Spleen (tissue), 7 donors: Measurements from ENCODE around the gene HDAC8.

ENCODE experiments used
- CTCF ChIP-seq, 11 experiments: fragments of 200-600 bp in 7 of 11; fragments of 450-650 bp in 4 of 11; sonication (generic) in 4 of 11; IDR thresholded peaks in 8 of 11; conservative IDR thresholded peaks in 3 of 11; 1 replicate in 7 of 11; 2 replicates in 4 of 11; pipeline versions ENCODE4 v1.4.0 to v1.8.0; 2016 to 2021; ENCODE audit warnings: antibody characterized with exemption in 11 of 11, inconsistent platforms in 4 of 11, mild to moderate bottlenecking in 1 of 11
- POLR2A ChIP-seq, 3 donors: fragments of 450-650 bp; IDR thresholded peaks; one replicate each; pipeline ENCODE4 v1.5.1; 2017; ENCODE audit warnings: antibody characterized with exemption in 3 of 3, mild to moderate bottlenecking in 1 of 3
- donor health status: DM: no; HTN: no; CAD: no; lungs with moderate emphysema.
- donor health status: DM: no; HTN: no; CAD: no.
- donor health status: DM: no; HTN: no; CAD: no.

DNA sequence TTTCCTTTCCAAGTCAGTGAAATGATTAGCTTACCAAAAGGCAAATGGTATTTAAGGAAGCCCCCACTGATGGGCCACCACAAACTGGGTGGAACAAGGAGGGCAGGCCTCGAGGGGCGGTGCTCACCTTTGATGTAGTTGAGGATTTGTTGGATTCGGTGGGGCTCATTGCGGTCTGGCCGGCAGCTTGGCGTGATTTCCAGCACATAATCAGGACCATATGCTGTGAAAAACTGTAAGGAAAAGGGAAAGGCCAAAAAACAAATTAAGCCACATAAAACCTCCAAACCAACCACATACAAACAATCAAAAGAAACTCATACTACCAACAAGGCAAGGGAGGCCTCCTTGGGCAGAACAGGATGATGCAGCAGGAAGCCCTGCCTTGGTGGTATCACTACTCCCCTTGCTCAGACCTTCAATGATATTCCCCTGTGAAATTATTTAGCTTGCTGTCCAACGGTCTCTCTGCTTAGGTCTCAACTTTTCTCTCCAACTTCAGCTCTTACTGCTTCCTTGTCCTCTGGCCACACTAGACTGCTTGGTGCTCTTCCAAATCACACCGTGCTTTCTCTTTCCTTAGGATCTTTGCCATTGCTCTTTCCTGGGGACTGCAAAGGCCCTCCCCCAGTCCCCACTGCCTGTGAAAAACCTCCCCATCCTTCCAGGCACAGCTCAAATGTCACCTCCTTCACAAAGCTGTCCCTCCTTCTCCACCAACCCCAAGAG, 220.9 kb downstream of the HDAC8 start:
- TF ChIP-seq CTCF (IDR thresholded peaks at IDR 0.05 in 8 of 11, conservative IDR thresholded peaks at IDR 0.05 in 3 of 11) (no peak), POLR2A (IDR thresholded peaks at IDR 0.05) (no peak)
